HUES48 (cell line): ENCODE data around the gene KDM3B.

Source experiments
- H3K27ac ChIP-seq: one replicate; pipeline ENCODE4 v1.7.0; 2013; ENCODE audit warnings: low read depth, low read length, inconsistent platforms
- H3K27me3 ChIP-seq: 2 replicates; pipeline ENCODE4 v1.6.1; 2013; ENCODE audit warnings: mild to moderate bottlenecking, low read length; ENCODE audit not compliant: control insufficient read depth, insufficient read depth
- H3K36me3 ChIP-seq: 2 replicates; pipeline ENCODE4 v1.6.1; 2013; ENCODE audit warnings: low read length; ENCODE audit not compliant: control insufficient read depth, insufficient read depth
- H3K4me1 ChIP-seq: 2 replicates; pipeline ENCODE4 v1.6.1; 2013; ENCODE audit warnings: mild to moderate bottlenecking, low read length; ENCODE audit not compliant: control insufficient read depth, insufficient read depth
- H3K4me3 ChIP-seq: 2 replicates; pipeline ENCODE4 v1.5.1; 2013; ENCODE audit warnings: mild to moderate bottlenecking, low read depth, low read length
- H3K9ac ChIP-seq: 2 replicates; pipeline ENCODE4 v1.6.1; 2013; ENCODE audit warnings: mild to moderate bottlenecking, low read depth, low read length, moderate library complexity
- H3K9me3 ChIP-seq: 2 replicates; pipeline ENCODE4 v1.6.1; 2013; ENCODE audit warnings: low read length; ENCODE audit not compliant: control insufficient read depth, insufficient read depth

KDM3B gene

GRCh38 chr5:138351517-138351916 is 968 bp upstream of the KDM3B start:
- H3K9me3 ChIP-seq: no peaks in the 10 kb centered on the region
- H3K27ac ChIP-seq: no peak overlapping the region
- H3K4me1 ChIP-seq: peaks cover 20% of the 10 kb centered on the region
- H3K27me3 ChIP-seq: no peaks in the 10 kb centered on the region
- H3K36me3 ChIP-seq: peaks cover 35% of the 10 kb centered on the region
- H3K9ac ChIP-seq: no peak overlapping the region
- no peak overlapping the region for H3K4me3 ChIP-seq

DNA sequence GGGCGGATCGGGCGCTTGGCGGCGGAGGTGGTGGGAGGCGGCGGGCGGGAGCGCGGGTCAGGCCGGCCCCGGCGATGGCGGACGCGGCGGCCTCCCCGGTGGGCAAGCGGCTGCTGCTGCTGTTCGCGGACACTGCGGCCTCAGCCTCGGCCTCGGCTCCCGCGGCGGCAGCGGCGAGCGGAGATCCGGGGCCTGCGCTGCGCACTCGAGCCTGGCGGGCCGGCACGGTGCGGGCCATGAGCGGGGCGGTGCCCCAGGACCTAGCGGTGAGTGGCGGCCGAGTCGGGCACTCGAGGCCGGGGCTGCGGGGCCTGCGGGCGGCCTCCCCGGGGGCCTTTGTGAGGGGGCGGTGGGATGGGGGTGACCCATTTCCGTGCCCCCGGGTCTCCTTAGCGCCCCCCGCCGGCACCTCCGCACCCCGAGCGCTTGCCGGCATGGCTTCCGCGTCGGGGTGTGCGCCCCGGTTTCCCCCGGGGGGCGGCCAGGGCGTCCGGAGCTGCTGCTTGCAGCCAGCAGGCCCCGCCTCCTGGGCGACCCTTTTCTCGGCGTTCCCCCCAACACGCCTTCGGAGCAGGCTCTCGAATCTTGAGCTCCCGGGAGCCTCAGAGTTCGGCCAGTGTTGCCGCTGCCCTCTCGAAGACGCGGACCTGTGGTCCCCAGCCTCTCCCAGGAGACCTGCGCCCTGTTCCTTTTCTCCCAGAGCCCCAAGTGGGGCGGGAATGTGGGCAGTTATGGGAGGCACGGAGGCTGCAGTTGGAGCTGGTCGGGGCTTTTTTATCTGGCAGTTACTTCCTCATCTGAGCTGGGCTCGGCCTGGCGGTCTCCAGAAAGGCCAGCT is 456 bp downstream of the KDM3B start:
- peak overlapping the region; percentile 85 for H3K9ac ChIP-seq
- H3K4me1 ChIP-seq: peaks cover 20% of the 10 kb centered on the region
- H3K27ac ChIP-seq: peak overlapping the region; percentile 90
- H3K9me3 ChIP-seq: no peaks in the 10 kb centered on the region
- peak overlapping the region; percentile 90 for H3K4me3 ChIP-seq
- H3K36me3 ChIP-seq: peaks cover 21% of the 10 kb centered on the region
- H3K27me3 ChIP-seq: no peaks in the 10 kb centered on the region

GRCh38 chr5:138353560-138354080 is 1.1 kb downstream of the KDM3B start:
- no peaks in the 10 kb centered on the region for H3K9me3 ChIP-seq
- peaks cover 14% of the 10 kb centered on the region for H3K36me3 ChIP-seq
- peak overlapping the region; percentile 85 for H3K9ac ChIP-seq
- H3K4me3 ChIP-seq: peak overlapping the region; percentile 90
- H3K4me1 ChIP-seq: peaks cover 20% of the 10 kb centered on the region
- H3K27ac ChIP-seq: peak overlapping the region; percentile 90
- H3K27me3 ChIP-seq: no peaks in the 10 kb centered on the region

- Histone ChIP-seq H3K9ac (no peak overlapping the region), H3K4me1 (peaks cover 20% of the 10 kb centered on the region), H3K9me3 (no peaks in the 10 kb centered on the region), H3K36me3 (peaks cover 6% of the 10 kb centered on the region; the same call in 1 of the 2 replicates), H3K27ac (peak overlapping the region; percentile 90), H3K27me3 (no peaks in the 10 kb centered on the region), H3K4me3 (peak overlapping the region; percentile 90)
These were observed 1.9 kb downstream of the KDM3B start for GRCh38 chr5:138354387-138354786.

- Histone ChIP-seq H3K4me1 (peaks cover 20% of the 10 kb centered on the region), H3K4me3 (peak overlapping the region; percentile 90), H3K27ac (peak overlapping the region; percentile 90), H3K9me3 (no peaks in the 10 kb centered on the region), H3K9ac (no peak overlapping the region), H3K27me3 (no peaks in the 10 kb centered on the region), H3K36me3 (0 out of 2 replicates have a peak, but pooled peaks cover under 1% of the 10 kb centered on the region)
These were observed 2.5 kb downstream of the KDM3B start for GRCh38 chr5:138354926-138355378.

- no peak overlapping the region for H3K27ac ChIP-seq
These were observed 7.1 kb downstream of the KDM3B start for GRCh38 chr5:138359621-138360020.

DNA sequence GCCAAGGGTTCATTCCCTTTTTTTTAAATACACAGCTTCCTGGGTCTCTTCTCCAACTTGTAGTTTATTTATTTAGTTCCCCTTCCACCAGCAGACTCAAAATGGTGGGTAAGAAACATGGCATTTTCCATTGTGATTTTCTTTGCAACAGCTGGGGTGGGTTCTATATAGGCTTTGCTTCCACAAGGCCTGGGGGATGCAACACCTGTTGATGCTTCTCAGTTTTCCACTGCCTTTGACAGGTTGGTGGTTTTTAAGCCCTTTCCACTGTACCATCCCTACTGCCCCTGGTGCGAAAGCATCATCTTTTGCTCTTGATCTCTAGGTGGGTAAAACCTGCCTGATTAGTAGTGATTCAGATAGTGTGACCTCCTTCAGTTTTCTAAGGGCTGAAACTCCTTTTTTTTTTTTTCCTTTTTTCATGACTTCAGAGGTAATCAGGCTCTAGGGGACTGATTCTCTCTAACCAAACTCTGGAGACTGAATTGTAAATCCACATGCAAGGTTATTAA is 8.5 kb downstream of the KDM3B start:
- Histone ChIP-seq H3K9me3 (no peaks in the 10 kb centered on the region), H3K27me3 (no peaks in the 10 kb centered on the region), H3K36me3 (no peaks in the 10 kb centered on the region), H3K9ac (0 out of 2 replicates have a peak overlapping the region, but pooled peaks have one; percentile 21), H3K4me3 (no peak overlapping the region), H3K27ac (no peak overlapping the region), H3K4me1 (0 out of 2 replicates have a peak, but pooled peaks cover 2% of the 10 kb centered on the region)

More at GRCh38 chr5:138359621-138360020, 7.1 kb downstream of the KDM3B start:
- Histone ChIP-seq H3K9me3 (no peaks in the 10 kb centered on the region), H3K9ac (no peak overlapping the region), H3K4me1 (peaks cover 13% of the 10 kb centered on the region), H3K27me3 (no peaks in the 10 kb centered on the region), H3K36me3 (no peaks in the 10 kb centered on the region), H3K4me3 (no peak overlapping the region)

DNA sequence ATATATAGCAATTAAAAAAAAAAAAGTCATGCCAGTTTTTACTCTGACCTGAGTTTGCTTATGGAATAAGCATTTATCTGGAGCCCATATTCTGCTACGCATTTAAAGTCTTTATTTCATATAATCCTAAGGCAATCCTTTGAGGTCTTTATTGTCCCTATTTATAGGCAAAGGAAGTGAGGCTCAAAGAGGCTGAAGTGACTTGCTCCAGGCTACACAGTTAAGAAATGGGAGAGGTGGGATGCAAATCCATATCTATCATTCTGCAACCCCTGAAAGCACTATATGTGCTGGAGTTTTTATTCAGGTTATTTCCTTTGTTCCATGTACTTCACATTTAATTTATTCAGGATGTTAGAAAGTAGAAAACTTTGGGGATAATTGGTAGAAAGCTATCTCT is 12.1 kb downstream of the KDM3B start:
- no peaks in the 10 kb centered on the region for H3K27me3 ChIP-seq

GRCh38 chr5:138366632-138367382 is 14.3 kb downstream of the KDM3B start:
- Histone ChIP-seq H3K4me3 (no peak overlapping the region), H3K9ac (no peak overlapping the region), H3K36me3 (no peaks in the 10 kb centered on the region), H3K27ac (no peak overlapping the region), H3K27me3 (no peaks in the 10 kb centered on the region), H3K9me3 (no peaks in the 10 kb centered on the region), H3K4me1 (0 out of 2 replicates have a peak, but pooled peaks cover 2% of the 10 kb centered on the region)

More for the DNA sequence above, 12.1 kb downstream of the KDM3B start:
- Histone ChIP-seq H3K4me3 (no peak overlapping the region), H3K9ac (no peak overlapping the region), H3K9me3 (no peaks in the 10 kb centered on the region), H3K36me3 (no peaks in the 10 kb centered on the region), H3K27ac (no peak overlapping the region), H3K4me1 (0 out of 2 replicates have a peak, but pooled peaks cover 2% of the 10 kb centered on the region)

DNA sequence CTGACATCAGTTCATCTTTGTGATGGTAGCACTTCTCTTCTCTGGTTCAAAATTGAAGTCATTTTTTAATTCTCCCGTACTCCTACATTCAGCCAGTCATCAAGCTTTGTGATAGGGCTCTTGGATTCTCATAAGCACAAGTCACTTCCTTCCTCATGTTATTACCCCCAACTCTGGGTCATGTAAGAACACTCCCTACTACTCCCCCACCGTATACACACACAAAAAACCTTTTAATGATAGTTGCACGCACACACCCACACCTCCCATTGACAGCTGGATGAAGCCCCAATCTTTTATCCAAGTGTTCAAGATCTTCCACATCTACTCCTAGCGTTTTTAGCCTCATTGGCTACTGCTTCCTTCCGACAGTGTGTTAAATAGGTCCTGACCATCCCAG is 16.8 kb downstream of the KDM3B start:
- H3K9me3 ChIP-seq: no peaks in the 10 kb centered on the region
- no peaks in the 10 kb centered on the region for H3K27me3 ChIP-seq
- 0 out of 2 replicates have a peak, but pooled peaks cover 2% of the 10 kb centered on the region for H3K4me1 ChIP-seq
- no peak overlapping the region for H3K27ac ChIP-seq
- H3K36me3 ChIP-seq: peaks cover 9% of the 10 kb centered on the region; the same call in 1 of the 2 replicates
- H3K4me3 ChIP-seq: no peak overlapping the region
- H3K9ac ChIP-seq: no peak overlapping the region
